Stimulated activated CD4-positive, alpha-beta T cell treated with anti-CD3 and anti-CD28 coated beads, TNF-alpha, amount 100 ng/mL, for 4 hours (primary cell): ENCODE measurements around the gene TACR2.
"Not testable (repeated sequence)": the region's sequence is repeated elsewhere in the genome, so short reads cannot be mapped to it uniquely, and the experiment has no call there.

Experiments used
- DNase-seq, 3 experiments: peaks; one replicate each; pipeline ENCODE4 v3.0.0-alpha.2; 2020; ENCODE audit warnings: low read depth in 3 of 3

TACR2 gene

GRCh38 chr10:69450395-69450794 is 33.7 kb upstream of the TACR2 start:
- DNase-seq, result not testable (repeated sequence)

DNA sequence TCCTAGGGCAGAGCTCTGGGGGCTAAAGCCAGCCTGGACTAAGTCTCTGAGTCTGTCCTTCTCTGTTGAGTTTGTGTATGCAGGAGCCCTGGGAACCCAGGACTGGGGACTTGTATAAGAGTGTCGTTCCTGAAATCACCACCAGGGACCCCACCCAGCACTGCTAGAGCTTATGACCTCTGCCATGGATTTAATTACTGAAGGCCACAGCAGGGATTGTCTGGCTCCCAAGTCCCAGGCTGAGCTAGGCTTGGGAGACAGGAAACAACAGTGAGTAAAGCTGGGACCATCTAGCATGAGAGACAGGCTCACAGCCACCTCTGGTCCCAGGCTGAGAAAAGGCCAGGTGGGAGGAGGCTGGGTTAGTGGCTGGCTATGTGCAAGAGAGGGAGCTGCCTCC is 33.1 kb upstream of the TACR2 start:
- peak in 1 of 3 experiments; percentile 29 for DNase-seq

GRCh38 chr10:69446650-69447151 is 30.0 kb upstream of the TACR2 start:
- no peak for DNase-seq

GRCh38 chr10:69446229-69446628 is 29.5 kb upstream of the TACR2 start:
- DNase-seq, result no peak

- DNase-seq, result no peak
Measured at GRCh38 chr10:69445041-69445440, 28.3 kb upstream of the TACR2 start.

DNA sequence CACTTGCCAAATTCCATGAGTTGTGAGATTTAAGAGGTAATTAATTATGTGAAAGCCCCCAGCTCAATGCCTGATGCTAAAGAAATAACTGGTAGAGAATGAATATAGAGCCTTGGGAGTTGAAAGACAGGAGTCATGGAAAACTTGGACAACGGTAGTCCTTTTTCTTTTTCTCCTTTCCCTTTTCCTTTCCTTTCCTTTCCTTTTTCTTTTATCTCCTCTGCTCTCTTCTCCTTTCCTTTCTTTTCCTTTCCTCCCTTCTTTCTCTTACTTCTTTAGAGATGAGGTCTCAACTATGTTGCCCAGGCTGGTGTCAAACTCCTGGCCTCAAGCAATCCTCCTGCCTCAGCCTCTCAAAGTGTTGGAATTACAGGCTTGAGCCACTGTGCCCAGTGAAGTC is 26.6 kb upstream of the TACR2 start:
- no peak for DNase-seq

GRCh38 chr10:69439813-69440506 is 23.2 kb upstream of the TACR2 start:
- DNase-seq, result no peak

GRCh38 chr10:69439350-69439739 is 22.6 kb upstream of the TACR2 start:
- DNase-seq, result no peak

DNA sequence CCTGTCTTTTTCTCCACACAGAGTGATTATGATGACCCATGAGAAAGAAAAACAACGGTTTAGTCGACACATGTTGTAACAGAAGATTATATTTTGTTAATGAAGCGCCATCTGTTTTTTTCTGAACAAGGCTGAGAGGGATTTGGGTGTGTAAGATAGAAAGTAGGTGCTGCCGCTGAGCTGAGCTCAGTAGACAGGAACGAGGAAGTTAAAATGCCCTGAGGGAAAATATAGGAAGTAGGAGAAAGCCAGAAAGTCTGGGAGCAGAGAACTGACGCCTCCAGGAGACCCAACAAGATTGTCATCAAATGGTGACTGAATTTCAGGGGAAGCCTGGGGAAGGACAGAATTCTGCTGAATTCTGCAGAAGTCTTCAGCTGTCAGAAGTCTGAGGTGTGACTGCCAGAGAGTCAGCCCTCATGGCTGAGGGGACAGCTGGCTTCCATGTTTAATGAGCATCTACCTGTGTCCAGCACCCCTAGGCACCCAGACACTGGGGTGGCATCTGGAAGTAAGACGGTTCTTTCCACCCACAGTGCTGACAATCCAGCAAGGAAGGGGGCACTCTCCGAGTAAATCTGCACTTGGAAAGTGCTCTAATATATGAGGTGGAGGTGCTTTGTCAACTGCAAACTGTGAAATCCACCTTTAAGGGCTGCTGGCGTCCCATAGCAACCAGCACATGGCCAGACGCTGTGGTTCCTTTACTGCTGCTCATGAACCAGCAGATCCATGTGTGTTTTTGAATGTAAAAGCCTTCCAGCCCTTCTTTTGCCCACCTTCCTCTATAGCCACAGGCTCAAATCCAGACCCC is 22.0 kb upstream of the TACR2 start:
- no peak for DNase-seq

DNA sequence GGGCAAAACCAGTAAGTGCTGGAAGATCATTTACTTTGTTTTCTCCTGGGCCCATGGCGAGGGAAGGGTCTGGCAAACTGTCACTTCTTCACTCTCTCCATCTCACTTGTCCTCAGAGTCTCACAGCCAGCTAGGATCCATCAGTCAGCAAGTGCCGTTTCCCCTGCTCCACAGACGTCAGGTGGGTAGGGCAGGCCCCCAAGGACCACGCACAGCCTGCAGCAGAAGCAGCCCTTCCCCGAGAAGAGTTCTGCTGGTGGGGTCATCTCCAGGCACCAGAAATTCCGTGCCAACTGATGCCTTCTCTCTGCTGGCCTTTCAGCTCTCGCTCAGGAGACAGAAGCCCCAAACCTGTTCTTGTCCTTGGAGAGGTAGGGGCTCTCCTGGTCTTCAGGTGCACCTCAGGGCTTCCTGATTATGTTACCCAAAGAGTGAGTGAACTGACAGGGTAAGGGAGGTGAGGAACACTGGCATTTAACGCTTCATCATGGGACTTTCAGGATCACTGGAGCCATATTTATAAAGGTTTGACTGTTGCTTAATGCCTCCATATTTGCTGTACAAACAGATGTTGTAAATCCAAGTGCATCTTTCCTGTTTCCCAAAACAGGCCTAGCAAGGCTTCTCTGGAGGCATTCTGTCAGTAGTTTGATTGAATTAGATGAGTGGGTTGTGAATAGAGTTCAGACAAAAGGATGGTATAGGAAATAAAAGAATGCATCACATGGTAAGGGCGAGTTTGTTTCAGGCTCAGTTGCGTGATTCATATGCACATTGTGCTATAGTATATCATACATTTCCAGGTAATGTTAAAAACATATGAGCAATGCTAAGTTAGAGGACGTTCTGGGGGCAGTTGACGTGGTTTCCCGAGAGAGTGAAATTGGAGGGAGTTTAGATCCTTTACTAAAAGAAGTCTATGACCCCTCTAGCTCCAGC is 20.9 kb upstream of the TACR2 start:
- DNase-seq, result no peak

GRCh38 chr10:69435966-69436520 is 19.3 kb upstream of the TACR2 start:
- no peak for DNase-seq

DNA sequence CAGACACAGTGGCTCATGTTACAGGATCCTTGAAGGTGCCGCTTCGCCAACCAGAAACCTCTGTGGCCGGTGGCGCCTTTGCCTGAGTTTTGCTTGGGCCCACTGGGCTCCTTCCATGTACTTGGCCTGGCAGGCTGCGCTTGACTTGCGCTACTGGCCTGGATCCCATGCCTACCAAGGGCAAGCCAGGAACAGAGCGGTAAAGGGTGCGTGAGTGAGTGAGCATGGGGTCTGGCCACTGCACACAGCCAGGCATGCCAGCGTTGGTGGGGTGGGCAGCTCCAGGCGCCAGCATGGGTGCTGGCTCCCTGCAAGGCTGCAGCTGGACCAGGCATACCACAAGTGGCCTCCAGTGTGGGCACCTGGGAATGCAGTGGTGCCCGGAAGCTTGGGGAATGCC is 18.2 kb upstream of the TACR2 start:
- no peak for DNase-seq

DNA sequence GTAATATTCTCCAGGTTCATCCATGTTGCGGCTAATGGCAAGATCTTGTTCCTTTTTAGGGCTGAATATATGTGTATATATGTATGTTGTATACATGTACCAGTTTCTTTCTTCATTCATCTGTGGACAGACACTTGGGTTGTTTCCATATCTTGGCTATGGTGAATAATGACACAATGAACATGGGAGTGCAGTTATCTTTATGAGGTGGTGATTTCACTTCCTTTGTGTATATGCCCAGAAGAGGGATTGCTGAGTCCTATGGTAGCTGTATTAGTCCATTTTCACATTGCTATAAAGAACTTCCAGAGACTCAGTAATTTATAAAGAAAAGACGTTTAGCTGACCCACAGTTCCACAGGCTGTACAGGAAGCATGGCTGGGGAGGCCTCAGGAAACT is 17.5 kb upstream of the TACR2 start:
- DNase-seq, result no peak

DNA sequence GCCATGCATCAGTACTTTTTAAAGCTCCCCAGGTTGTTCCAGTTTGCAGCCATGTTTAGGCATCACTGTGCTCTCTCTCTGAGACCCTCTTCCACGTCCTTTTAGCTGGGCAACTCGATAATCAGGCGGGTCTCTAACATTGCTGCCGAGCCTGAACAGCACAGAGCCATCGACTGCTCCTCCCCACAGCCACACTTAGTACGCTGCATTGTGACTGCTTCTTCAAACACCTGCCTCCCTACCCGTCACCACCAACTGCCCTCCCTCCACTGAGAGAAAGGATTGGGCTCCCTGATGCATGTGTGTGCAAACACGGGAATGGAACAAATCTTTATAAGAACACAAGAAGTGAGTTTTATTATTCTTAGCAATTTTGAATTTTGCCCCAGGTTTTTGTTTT is 11.4 kb upstream of the TACR2 start:
- DNase-seq, result no peak

DNA sequence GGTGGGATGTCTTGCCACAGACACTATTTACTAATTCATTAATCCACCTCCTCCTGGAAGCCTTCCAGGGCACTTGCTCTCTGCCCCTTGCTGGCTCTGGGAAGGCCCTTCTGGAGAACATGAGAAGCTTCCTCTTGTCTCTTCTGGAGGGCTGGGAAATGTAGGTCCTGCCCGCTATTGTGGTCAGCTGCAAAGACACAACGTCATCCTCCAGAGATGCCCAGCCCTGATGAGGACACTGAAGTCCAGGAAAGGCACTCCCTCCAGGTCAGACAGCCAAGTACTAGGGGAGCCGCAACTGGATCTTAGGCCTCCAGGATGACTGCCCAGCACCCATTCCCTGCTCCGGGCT is 9.6 kb upstream of the TACR2 start:
- DNase-seq, result no peak

GRCh38 chr10:69425511-69426298 is 9.0 kb upstream of the TACR2 start:
- DNase-seq, result peak in 1 of 3 experiments; percentile 17

DNA sequence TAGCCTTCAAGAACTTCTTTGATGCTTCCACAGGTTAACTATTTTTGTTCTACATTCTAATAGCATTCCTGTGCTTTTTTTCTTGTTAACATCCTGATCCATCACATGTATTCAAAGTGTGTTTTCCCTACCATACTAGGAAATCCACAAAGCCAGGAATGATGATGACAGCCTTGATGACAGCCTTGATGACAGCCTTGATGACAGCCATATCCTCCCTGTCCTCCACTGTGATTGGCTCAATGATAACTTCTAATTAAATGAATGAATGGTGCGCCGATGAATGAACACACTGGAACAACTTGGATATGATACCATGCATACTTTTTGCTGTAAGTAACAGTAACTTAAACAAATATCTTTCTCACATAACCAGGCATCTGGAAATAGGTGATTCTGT is 8.3 kb upstream of the TACR2 start:
- no peak for DNase-seq

GRCh38 chr10:69422676-69423075 is 6.0 kb upstream of the TACR2 start:
- no peak for DNase-seq

GRCh38 chr10:69421611-69422308 is 5.0 kb upstream of the TACR2 start:
- no peak for DNase-seq

DNA sequence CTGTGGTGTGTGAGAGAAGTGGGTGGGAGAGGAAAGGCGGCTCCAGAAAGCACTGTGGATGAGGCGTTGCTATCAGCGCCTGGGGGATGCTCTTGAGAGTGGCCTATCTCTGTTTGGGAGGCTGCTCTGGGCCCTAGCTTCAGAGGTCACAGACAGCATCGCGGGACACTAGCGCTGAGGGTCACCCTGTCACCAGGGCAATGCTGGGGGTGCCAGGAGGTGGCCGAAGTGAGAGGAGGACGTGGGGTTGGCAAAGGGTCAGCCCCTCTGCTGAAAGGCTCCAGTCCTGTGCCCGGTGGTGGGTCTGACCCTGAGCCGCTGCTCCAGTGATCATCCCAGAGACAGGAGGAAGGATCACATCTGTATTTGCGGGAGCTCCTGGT is 3.0 kb upstream of the TACR2 start:
- no peak for DNase-seq
